Brain pericyte (primary cell): Measurements from ENCODE around the gene ZNF689.
"Not testable (repeated sequence)": the region's sequence is repeated elsewhere in the genome, so short reads cannot be mapped to it uniquely, and the experiment has no call there.

Experiments used
- DNase-seq: peaks from one replicate; pipeline ENCODE4 v3.0.0-alpha.2; 2012; ENCODE audit warnings: low read depth, low spot score

Gene ZNF689

GRCh38 chr16:30609926-30610839 lies at the start of gene ZNF689:
Gene ZNF689, minus strand, starts transcription at chr16:30610389. Its CDS starts 348 bp downstream, at chr16:30610041.
- peak; percentile 96 for DNase-seq

GRCh38 chr16:30658731-30659506 lies 48.7 kb upstream of the ZNF689 start:
- peak; percentile 95 for DNase-seq

DNA sequence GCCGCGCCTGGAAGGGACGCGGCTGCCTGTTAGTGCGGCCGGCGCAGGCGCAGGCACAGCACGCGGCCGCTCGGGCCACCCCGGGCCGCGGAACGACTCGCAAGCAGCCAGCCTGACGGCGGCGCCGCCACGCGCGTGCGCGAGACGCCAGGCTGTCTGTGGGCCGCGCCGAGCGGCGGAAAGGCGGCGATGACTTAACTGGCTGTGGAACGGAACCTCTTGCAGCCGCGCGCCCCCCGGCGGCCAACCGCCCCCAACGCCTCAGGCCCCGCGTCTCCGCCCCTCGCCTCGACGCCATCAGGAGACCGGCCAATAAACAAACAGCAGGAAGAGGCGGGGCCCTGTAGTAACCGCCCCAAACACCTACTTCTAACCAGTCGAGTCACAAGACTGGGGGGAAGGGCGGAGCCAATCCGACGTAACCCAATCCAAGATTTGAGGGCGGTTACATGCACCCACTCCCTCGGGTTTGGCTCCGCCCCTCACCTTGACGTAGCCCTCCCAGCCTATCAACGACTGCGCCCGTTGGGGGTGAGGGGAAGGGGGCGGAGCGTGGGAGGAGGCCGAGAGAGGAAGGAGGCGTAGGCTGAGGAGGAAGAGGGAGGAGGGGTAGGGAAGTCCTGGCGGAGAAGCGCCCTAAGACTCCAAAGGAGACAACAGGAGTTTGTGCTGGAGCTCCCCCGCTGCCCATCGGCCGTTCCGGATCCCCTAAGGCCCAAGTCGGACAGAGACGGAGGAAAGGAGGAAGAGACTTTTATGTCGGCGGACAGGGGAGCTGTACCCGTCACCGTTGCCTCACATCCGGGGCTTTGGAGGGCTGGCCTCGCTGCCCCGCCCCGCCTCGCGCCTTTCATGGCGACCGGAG lies 47.9 kb upstream of the ZNF689 start, which contains the start of gene FBRS:
TSS of gene FBRS (plus strand) at position 566 of the 865 bp plus-strand sequence. CDS start 1,088 bp downstream, outside the sequence.
- DNase-seq, result peak; percentile 100

- DNase-seq, result no peak
Measured at GRCh38 chr16:30656974-30657865, 47.0 kb upstream of the ZNF689 start.

DNA sequence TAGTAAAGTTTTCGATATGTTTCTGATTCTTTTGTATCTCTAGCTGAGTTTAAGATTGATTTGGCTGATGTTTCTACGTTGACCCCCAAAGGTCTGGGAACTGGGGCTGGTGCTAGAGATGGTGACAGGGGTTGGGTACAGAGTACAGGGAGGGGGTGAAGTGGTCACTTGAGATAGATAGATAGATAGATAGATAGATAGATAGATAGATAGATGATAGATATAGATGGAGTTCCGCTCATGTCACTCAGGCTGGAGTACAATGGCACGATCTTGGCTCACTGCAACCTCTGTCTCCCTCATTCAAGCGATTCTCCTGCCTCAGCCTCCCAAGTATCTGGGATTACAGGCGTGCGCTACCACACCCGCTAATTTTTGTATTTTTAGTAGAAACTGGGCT lies 46.2 kb upstream of the ZNF689 start:
- DNase-seq, result no peak

DNA sequence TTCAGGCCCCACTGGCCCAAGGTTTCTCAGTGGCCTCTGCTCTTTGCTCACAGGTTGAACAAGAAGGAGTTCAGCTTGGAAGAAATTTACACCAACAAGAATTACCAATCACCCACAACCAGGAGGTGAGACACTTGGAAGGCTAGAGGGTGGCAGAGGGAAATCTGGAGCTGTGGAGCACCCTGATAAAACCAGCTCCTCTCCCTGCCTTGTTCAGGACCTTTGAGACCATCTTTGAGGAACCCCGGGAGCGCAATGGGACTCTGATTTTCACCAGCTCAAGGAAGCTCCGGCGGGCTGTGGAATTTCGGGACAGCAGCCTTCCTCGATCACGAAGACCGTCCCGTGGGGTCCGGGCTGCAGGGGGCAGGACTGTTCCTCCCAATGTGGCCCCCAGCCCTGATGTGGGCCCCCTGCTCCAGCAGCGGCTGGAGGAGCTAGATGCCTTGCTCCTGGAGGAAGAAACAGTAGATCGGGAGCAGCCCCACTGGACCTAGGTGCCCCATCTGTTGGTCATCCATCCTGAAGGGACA lies 45.7 kb upstream of the ZNF689 start:
- no peak for DNase-seq

GRCh38 chr16:30654856-30655255 lies 44.7 kb upstream of the ZNF689 start:
- no peak for DNase-seq

DNA sequence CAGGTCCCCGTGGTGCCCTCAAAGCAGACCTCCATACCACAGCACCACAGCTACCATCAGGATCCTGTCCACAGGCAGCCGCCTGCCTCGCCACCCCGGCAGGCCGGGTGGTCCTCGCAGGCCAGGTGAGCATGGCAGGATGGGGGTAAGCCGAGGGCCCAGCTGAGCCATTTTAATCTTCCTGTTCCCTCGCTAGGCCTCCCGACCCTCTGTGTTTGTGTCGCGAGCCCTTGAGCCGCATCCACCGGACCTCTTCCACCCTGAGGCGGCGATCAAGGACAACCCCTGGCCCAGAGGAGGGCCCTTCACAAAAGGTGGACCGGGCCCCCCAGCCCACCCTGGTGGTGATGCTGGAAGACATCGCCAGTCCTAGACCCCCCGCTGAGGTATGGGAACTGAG lies 42.5 kb upstream of the ZNF689 start:
- DNase-seq, result no peak

- DNase-seq, result no peak
Measured at GRCh38 chr16:30652005-30652296, 41.8 kb upstream of the ZNF689 start.

DNA sequence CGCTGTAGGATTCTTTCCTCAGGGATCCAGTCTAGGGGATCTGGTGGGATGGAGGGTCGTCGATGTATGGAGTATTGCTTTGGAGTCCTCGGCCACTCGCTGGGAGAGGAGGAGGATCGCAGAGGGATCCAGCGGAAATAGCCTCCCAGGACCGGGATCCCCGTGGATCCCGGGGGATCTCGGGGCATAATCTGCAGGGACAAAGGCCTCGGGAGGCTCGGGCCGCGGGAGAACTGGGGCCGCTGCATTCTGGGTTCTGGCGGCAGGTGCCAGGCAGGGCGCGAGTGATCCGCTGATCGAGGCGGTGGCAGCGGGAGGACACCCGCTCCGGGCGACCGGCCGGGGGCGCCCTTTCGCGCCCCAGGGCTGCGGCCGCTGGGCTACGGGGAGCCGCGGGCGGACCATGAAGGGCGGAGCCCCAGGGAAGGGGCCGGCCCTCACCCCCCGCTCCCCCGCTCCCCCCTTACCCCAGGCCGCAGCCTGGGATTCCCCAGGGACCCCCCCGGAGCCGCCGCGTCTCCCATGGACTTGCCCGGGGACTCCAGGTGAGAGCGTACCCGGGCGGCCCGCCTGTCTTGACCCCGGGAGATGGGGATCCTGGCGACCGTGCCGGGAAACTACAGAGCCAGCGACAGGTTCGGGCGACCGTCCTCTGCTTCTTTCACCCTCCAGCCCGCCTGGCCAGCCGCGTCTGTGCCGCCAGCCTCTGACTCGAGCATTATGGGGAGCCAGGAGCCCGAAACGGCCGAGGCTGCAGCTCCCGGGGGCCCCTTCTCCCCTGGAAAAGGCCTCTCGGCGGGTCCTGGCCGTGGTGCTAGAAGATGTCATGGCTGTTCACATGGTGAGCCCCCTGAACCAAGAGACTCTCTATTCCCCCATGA lies 41.2 kb upstream of the ZNF689 start:
- no peak for DNase-seq

GRCh38 chr16:30650369-30651123 lies 40.4 kb upstream of the ZNF689 start, which contains the start of gene PRR14:
Gene PRR14, plus strand, starts transcription at chr16:30650960. Its CDS starts 686 bp downstream, at chr16:30651646.
- peak; percentile 99 for DNase-seq

GRCh38 chr16:30649725-30650368 lies 39.7 kb upstream of the ZNF689 start:
- no peak for DNase-seq

DNA sequence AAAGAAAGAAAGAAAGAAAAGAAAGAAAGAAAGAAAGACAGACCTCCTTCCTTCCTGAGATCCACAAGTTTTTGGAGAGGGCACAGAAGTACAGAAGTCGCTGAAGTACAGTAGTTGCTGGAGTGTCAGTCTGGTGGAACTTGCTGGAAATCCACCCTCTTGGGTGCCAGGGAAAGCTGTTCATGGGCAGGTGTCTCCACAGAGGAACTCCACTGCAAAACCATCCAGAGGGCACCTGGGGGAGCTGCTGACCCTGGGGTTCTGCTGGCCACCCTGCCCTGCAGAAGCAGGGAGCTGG lies 37.0 kb upstream of the ZNF689 start:
- no peak for DNase-seq

DNA sequence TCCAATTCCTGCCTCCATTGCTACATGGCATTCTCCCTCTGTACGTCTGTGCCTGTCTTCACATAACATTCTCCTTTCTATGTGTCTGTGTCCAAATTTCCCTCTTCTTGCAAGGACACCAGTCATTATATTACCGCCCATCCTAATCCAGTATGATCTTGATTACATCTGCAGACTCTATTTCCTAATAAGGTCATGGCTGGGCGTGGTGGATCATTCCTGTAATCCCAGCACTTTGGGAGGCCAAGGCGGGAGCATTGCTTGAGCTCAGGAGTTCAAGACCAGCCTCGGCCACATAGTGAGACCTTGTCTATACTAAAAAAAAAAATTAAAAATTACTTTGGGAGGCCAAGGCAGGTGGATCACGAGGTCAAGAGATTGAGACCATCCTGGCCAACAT lies 35.5 kb upstream of the ZNF689 start:
- no peak for DNase-seq

GRCh38 chr16:30644334-30644830 lies 34.2 kb upstream of the ZNF689 start:
- no peak for DNase-seq

GRCh38 chr16:30641378-30641982 lies 31.3 kb upstream of the ZNF689 start:
- DNase-seq, result no peak

DNA sequence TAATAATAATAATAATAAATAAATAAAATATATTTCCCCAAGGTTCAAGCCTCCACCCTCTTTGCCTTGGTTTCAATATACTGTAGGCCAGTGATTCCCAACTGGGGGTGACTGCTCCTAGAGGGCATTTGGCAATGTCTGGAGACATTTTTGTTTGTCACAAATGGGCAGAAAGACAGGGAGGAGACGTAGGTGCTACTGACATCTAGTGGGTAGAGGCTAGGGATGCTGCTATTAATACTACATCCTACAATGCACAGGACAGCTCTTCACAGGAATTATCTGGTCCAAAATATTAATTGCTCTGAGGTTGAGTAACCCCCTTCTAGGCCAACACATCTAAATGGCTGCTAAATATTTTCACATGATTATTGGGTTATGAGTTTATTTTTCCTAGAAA lies 27.8 kb upstream of the ZNF689 start:
- DNase-seq, result no peak

DNA sequence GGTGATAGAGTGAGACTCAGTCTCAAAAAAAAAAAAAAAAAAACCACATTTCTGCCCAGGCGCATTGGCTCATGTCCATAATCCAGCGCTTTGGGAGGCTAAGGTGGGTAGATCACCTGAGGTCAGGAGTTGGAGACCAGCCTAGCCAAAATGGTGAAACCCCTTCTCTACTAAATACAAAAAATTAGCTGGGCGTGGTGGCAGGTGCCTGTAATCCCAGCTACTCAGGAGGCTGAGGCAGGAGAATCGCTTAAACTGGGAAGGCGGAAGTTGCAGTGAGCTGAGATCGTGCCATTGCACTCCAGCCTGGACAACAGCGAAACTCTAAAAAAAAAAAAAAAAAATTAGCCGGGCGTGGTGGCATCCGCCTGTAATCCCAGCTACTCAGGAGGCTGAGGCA lies 26.9 kb upstream of the ZNF689 start:
- DNase-seq, result not testable (repeated sequence)
